Liver (tissue), 9 donors: Measurements from ENCODE around the gene AGA. TPM values are rescaled to one million over a fixed set of nuclear protein-coding genes. Genes with fewer than 3 reads are reported as not detected.

Experiments
- DNase-seq: peaks from one replicate; pipeline ENCODE4 v3.0.0-alpha.2; 2017; ENCODE audit warnings: low spot score
- H3K27ac ChIP-seq, 2 donors: one replicate each; pipeline ENCODE4 v1.7.0; 2013; ENCODE audit warnings: inconsistent platforms in 2 of 2, low read length in 2 of 2, control low read depth in 1 of 2, low read depth in 1 of 2, mild to moderate bottlenecking in 1 of 2
- H3K27me3 ChIP-seq, 4 donors: one replicate each; pipeline versions ENCODE4 v1.6.1 to v1.7.0; 2013; ENCODE audit warnings: low read length in 3 of 4, inconsistent platforms in 1 of 4, mild to moderate bottlenecking in 1 of 4, moderate library complexity in 1 of 4; ENCODE audit not compliant: control insufficient read depth in 4 of 4, insufficient read depth in 4 of 4
- H3K36me3 ChIP-seq, 4 donors: one replicate each; pipeline versions ENCODE4 v1.6.1 to v1.7.0; 2013; ENCODE audit warnings: low read length in 3 of 4, mild to moderate bottlenecking in 3 of 4, low read depth in 1 of 4, moderate library complexity in 1 of 4; ENCODE audit not compliant: control insufficient read depth in 4 of 4, insufficient read depth in 3 of 4
- H3K4me1 ChIP-seq, 4 donors: one replicate each; pipeline versions ENCODE4 v1.6.1 to v1.7.0; 2013; ENCODE audit warnings: low read length in 3 of 4, mild to moderate bottlenecking in 3 of 4, moderate library complexity in 1 of 4; ENCODE audit not compliant: control insufficient read depth in 4 of 4, insufficient read depth in 4 of 4
- H3K4me3 ChIP-seq, 3 donors: one replicate each; pipeline versions ENCODE4 v1.6.1 to v1.7.0; 2013; ENCODE audit warnings: low read length in 3 of 3, control low read depth in 1 of 3, low read depth in 1 of 3, mild to moderate bottlenecking in 1 of 3
- H3K9ac ChIP-seq, 2 donors: one replicate each; pipeline ENCODE4 v1.7.0; 2013; ENCODE audit warnings: low read length in 2 of 2, mild to moderate bottlenecking in 2 of 2, moderate library complexity in 2 of 2, control low read depth in 1 of 2, low read depth in 1 of 2
- H3K9me3 ChIP-seq, 4 donors: one replicate each; pipeline versions ENCODE4 v1.6.1 to v1.7.0; 2013; ENCODE audit warnings: low read length in 3 of 4; ENCODE audit not compliant: control insufficient read depth in 4 of 4
- EGR1 ChIP-seq, 2 donors: IDR thresholded peaks; 2 replicates each; pipeline ENCODE4 v1.6.1; 2016 to 2018; ENCODE audit warnings: antibody characterized with exemption in 2 of 2, low read depth in 2 of 2
- FOXA1 ChIP-seq: IDR thresholded peaks from 2 replicates; pipeline ENCODE4 v1.6.1; 2016; ENCODE audit warnings: antibody characterized with exemption
- FOXA2 ChIP-seq: IDR thresholded peaks from 2 replicates; pipeline ENCODE4 v1.6.1; 2016; ENCODE audit warnings: antibody characterized with exemption
- GABPA ChIP-seq, 2 donors: IDR thresholded peaks in 1 of 2; conservative IDR thresholded peaks in 1 of 2; 2 replicates each; pipeline ENCODE4 v1.6.1; 2016; ENCODE audit warnings: antibody characterized with exemption in 2 of 2, mild to moderate bottlenecking in 1 of 2, moderate library complexity in 1 of 2
- HNF4A ChIP-seq, 2 donors: conservative IDR thresholded peaks; 2 replicates each; pipeline ENCODE4 v1.6.1; 2016; ENCODE audit warnings: antibody characterized with exemption in 2 of 2, mild to moderate bottlenecking in 2 of 2
- HNF4G ChIP-seq: IDR thresholded peaks from 2 replicates; pipeline ENCODE4 v1.6.1; 2016; ENCODE audit warnings: antibody characterized with exemption
- RAD21 ChIP-seq, 2 donors: IDR thresholded peaks; 2 replicates each; pipeline ENCODE4 v1.6.1; 2016; ENCODE audit warnings: antibody characterized with exemption in 2 of 2, mild to moderate bottlenecking in 2 of 2
- RXRA ChIP-seq, 2 donors: IDR thresholded peaks; 2 replicates each; pipeline ENCODE4 v1.6.1; 2017 to 2018; ENCODE audit warnings: antibody characterized with exemption in 2 of 2, mild to moderate bottlenecking in 1 of 2
- SP1 ChIP-seq: IDR thresholded peaks from 2 replicates; pipeline ENCODE4 v1.6.1; 2018; ENCODE audit warnings: antibody characterized with exemption, mild to moderate bottlenecking
- TAF1 ChIP-seq: conservative IDR thresholded peaks from 2 replicates; pipeline ENCODE4 v1.6.1; 2016; ENCODE audit warnings: antibody characterized with exemption, mild to moderate bottlenecking
- YY1 ChIP-seq: IDR thresholded peaks from 2 replicates; pipeline ENCODE4 v1.6.1; 2016; ENCODE audit warnings: antibody characterized with exemption, mild to moderate bottlenecking
- WGBS: extraction: QIAGEN DNeasy Blood & Tissue Kit; methylation state at CpG from one replicate; pipeline ENCODE4 v1.1.7; 2013; 5-methylcytosine and 5-hydroxymethylcytosine counted together
- polyA plus RNA-seq, 2 donors: library from polyadenylated mRNA; stranded (reverse) in 1 of 2; unstranded in 1 of 2; fragments of 200-250 nt in 1 of 2; fragments of >200 nt in 1 of 2; fragmentation: Nextera tagmentation in 1 of 2; extraction: Ambion mirVana in 1 of 2; gene quantifications; one replicate each; pipeline versions ENCODE4 v1.2.1 to v1.2.3, GENCODE V29; 2013 to 2015
- total RNA-seq, 2 donors: library from RNA; depleted of rRNA; stranded (reverse); fragments of >200 nt; gene quantifications; one replicate each; pipeline ENCODE4 v1.2.3, GENCODE V29; 2014
- TF ChIP-seq, protein P1 (sequence below): IDR thresholded peaks from 2 replicates; pipeline ENCODE4 v1.6.1; 2016; ENCODE audit warnings: antibody characterized with exemption
- TF ChIP-seq, protein P2 (sequence below): IDR thresholded peaks from 2 replicates; pipeline ENCODE4 v1.6.1; 2016; ENCODE audit warnings: antibody characterized with exemption
- TF ChIP-seq, protein P3 (sequence below): IDR thresholded peaks from 2 replicates; pipeline ENCODE4 v1.6.1; 2016; ENCODE audit warnings: antibody characterized with exemption, mild to moderate bottlenecking
- TF ChIP-seq, protein P4 (sequence below): IDR thresholded peaks from 2 replicates; pipeline ENCODE4 v1.6.1; 2016; ENCODE audit warnings: antibody characterized with exemption
- TF ChIP-seq, protein P5 (sequence below): fragments of 150-350 bp; IDR thresholded peaks from 2 replicates; pipeline ENCODE4 v1.5.1; 2017; ENCODE audit warnings: improper control_type of control experiment, low read depth, low read length; ENCODE audit not compliant: missing input control
- donor health status: healthy.
- donor health status: healthy.
- donor health status: healthy.
- donor health status: healthy.
- donor health status: healthy.

AGA gene
- total and polyA plus RNA-seq, 4 donors = 12.9 to 38.4 (median 35.6) TPM

DNA sequence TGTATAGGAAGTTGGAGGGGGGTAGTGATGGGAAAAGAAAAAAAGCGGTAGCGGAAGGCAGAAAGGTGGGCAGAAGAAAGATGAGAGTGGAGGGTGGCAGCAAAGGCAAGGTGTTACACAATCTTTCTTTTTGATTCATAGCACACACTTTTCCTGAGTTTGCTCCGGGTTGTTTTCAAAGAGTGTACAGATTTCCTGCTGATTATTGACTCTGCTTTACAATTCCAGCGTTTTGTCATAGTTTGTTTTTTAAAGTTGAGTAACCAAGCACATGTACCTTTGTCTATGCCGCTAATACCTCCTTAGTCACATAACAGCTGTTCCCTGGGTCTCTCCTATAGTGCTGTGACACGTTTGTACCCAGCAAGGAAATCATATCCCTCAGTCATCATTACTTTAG, 50.3 kb downstream of the AGA start (continued):
- TF ChIP-seq, protein P1, sequence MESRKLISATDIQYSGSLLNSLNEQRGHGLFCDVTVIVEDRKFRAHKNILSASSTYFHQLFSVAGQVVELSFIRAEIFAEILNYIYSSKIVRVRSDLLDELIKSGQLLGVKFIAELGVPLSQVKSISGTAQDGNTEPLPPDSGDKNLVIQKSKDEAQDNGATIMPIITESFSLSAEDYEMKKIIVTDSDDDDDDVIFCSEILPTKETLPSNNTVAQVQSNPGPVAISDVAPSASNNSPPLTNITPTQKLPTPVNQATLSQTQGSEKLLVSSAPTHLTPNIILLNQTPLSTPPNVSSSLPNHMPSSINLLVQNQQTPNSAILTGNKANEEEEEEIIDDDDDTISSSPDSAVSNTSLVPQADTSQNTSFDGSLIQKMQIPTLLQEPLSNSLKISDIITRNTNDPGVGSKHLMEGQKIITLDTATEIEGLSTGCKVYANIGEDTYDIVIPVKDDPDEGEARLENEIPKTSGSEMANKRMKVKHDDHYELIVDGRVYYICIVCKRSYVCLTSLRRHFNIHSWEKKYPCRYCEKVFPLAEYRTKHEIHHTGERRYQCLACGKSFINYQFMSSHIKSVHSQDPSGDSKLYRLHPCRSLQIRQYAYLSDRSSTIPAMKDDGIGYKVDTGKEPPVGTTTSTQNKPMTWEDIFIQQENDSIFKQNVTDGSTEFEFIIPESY = peak; percentile 62
- TF ChIP-seq TAF1 (no peak), FOXA2 (peak; percentile 65), HNF4G (no peak), YY1 (peak; percentile 33)
- TF ChIP-seq, protein P2, sequence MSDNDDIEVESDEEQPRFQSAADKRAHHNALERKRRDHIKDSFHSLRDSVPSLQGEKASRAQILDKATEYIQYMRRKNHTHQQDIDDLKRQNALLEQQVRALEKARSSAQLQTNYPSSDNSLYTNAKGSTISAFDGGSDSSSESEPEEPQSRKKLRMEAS = peak; percentile 62

DNA sequence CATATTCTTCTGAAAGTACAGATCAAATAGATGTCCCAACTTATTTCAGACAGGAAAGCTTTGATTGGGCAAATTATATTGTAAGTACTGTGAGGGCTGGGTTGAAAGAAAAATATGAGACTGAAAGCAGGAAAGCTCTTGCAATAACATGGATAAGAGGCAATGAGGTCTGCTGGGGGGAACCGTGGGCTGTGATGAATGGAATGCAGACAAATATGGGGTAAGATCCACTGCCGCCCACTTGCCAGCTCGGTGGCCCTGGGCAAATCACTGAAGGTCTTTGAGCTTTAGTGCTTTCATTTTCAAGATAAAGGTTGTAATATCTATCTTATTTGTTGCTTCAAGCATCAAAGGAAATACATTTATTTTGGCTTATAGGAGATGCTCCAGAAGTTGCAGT, 51.0 kb downstream of the AGA start:
- Histone ChIP-seq H3K4me1 (peaks cover 0 to 10% (median 1%) of the 10 kb centered on the region in 4 donors), H3K9me3 (no peaks in the 10 kb centered on the region), H3K27ac (no peak overlapping the region), H3K27me3 (no peaks in the 10 kb centered on the region), H3K4me3 (no peak overlapping the region), H3K36me3 (no peaks in the 10 kb centered on the region), H3K9ac (no peak overlapping the region)
- WGBS = 42% methylated on average over 3 of the region's 3 CpGs
- DNase-seq = no peak
- TF ChIP-seq, protein P2 = no peak
- TF ChIP-seq, protein P1 = no peak
- no peak for TF ChIP-seq RAD21 (IDR thresholded peaks at IDR 0.05)
- TF ChIP-seq, protein P3, sequence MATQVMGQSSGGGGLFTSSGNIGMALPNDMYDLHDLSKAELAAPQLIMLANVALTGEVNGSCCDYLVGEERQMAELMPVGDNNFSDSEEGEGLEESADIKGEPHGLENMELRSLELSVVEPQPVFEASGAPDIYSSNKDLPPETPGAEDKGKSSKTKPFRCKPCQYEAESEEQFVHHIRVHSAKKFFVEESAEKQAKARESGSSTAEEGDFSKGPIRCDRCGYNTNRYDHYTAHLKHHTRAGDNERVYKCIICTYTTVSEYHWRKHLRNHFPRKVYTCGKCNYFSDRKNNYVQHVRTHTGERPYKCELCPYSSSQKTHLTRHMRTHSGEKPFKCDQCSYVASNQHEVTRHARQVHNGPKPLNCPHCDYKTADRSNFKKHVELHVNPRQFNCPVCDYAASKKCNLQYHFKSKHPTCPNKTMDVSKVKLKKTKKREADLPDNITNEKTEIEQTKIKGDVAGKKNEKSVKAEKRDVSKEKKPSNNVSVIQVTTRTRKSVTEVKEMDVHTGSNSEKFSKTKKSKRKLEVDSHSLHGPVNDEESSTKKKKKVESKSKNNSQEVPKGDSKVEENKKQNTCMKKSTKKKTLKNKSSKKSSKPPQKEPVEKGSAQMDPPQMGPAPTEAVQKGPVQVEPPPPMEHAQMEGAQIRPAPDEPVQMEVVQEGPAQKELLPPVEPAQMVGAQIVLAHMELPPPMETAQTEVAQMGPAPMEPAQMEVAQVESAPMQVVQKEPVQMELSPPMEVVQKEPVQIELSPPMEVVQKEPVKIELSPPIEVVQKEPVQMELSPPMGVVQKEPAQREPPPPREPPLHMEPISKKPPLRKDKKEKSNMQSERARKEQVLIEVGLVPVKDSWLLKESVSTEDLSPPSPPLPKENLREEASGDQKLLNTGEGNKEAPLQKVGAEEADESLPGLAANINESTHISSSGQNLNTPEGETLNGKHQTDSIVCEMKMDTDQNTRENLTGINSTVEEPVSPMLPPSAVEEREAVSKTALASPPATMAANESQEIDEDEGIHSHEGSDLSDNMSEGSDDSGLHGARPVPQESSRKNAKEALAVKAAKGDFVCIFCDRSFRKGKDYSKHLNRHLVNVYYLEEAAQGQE = no peak
- TF ChIP-seq, protein P4, sequence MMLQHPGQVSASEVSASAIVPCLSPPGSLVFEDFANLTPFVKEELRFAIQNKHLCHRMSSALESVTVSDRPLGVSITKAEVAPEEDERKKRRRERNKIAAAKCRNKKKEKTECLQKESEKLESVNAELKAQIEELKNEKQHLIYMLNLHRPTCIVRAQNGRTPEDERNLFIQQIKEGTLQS = no peak
- no peak for TF ChIP-seq GABPA (IDR thresholded peaks at IDR 0.05 in 1 of 2, conservative IDR thresholded peaks at IDR 0.05 in 1 of 2)
- no peak for TF ChIP-seq FOXA2
- no peak for TF ChIP-seq RXRA (IDR thresholded peaks at IDR 0.05)
- no peak for TF ChIP-seq HNF4G
- no peak for TF ChIP-seq EGR1 (IDR thresholded peaks at IDR 0.05; ENCODE audit: low read depth in 2 of 2)
- TF ChIP-seq FOXA1 = no peak
- TF ChIP-seq, protein P5, sequence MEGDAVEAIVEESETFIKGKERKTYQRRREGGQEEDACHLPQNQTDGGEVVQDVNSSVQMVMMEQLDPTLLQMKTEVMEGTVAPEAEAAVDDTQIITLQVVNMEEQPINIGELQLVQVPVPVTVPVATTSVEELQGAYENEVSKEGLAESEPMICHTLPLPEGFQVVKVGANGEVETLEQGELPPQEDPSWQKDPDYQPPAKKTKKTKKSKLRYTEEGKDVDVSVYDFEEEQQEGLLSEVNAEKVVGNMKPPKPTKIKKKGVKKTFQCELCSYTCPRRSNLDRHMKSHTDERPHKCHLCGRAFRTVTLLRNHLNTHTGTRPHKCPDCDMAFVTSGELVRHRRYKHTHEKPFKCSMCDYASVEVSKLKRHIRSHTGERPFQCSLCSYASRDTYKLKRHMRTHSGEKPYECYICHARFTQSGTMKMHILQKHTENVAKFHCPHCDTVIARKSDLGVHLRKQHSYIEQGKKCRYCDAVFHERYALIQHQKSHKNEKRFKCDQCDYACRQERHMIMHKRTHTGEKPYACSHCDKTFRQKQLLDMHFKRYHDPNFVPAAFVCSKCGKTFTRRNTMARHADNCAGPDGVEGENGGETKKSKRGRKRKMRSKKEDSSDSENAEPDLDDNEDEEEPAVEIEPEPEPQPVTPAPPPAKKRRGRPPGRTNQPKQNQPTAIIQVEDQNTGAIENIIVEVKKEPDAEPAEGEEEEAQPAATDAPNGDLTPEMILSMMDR = no peak
- TF ChIP-seq HNF4A (conservative IDR thresholded peaks at IDR 0.05) = no peak
- no peak for TF ChIP-seq SP1
- no peak for TF ChIP-seq YY1
